PFSK-1 (cell line): Measurements from ENCODE around the gene ZC3H13.

Experiments
- FOXP2 ChIP-seq: optimal IDR thresholded peaks from 2 replicates; pipeline ENCODE3; 2011; ENCODE audit warnings: borderline replicate concordance, control low read depth, inconsistent platforms; ENCODE audit not compliant: insufficient read depth; ENCODE audit errors: extremely low read length, extremely low read depth
- POLR2AphosphoS5 ChIP-seq: IDR thresholded peaks from 2 replicates; pipeline ENCODE4 v1.6.1; 2012; ENCODE audit warnings: low read depth, mild to moderate bottlenecking, control low read depth, low read length, moderate library complexity
- SIN3A ChIP-seq: IDR thresholded peaks from 2 replicates; pipeline ENCODE4 v1.6.1; 2012; ENCODE audit warnings: mild to moderate bottlenecking, low read length, moderate library complexity, borderline replicate concordance; ENCODE audit not compliant: insufficient read depth

DNA sequence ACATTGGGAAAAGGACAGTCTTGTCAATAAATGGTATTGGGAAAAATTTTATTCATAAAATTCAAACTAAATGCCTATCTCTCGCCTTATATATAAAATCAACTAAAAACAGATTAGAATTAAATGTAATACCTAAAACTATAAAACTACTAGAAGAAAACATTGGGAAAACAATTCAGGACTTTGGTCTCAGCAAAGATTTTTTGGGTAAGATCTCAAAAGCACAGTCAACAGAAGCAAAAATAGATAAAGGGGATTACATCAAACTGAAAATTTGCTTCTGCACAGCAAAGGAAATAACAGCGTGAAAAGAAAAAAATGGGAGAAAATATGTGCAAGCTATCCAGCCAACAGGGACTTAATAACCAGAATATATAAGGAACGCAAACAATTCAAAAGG, 24.3 kb upstream of the ZC3H13 start:
- TF ChIP-seq SIN3A = no peak
- no peak for TF ChIP-seq POLR2AphosphoS5
- TF ChIP-seq FOXP2 = no peak
